Ramos (cell line): ENCODE results near the gene MACO1.

Experiments
- in situ Hi-C: fragments of 300-500 bp; cut with MboI; formaldehyde crosslinking; loops from one replicate; pipeline ENCODE4 v1.14.3; 2022; ENCODE audit warnings: low sequenced_read_pairs; ENCODE audit not compliant: unreplicated experiment

The MACO1 gene

GRCh38 chr1:25482211-25482610, 51.5 kb downstream of the MACO1 start:
- in situ Hi-C loops = no loop called here

- in situ Hi-C loops = no loop called here
Observed at GRCh38 chr1:25484096-25484495, 53.4 kb downstream of the MACO1 start.

GRCh38 chr1:25484533-25484932, 53.8 kb downstream of the MACO1 start:
- in situ Hi-C loops = no loop called here

GRCh38 chr1:25485536-25486411, 55.1 kb downstream of the MACO1 start:
- in situ Hi-C loops = no loop called here

GRCh38 chr1:25486602-25487001, 55.9 kb downstream of the MACO1 start:
- in situ Hi-C loops = no loop called here

GRCh38 chr1:25487628-25488027, 56.9 kb downstream of the MACO1 start:
- in situ Hi-C loops = no loop called here

GRCh38 chr1:25492323-25492722, 61.6 kb downstream of the MACO1 start:
- in situ Hi-C loops = no loop called here

- in situ Hi-C loops = no loop called here
Observed at GRCh38 chr1:25494952-25495351, 64.3 kb downstream of the MACO1 start.

GRCh38 chr1:25500694-25501093, 70.0 kb downstream of the MACO1 start:
- in situ Hi-C loops = loop anchor here (25.0 kb wide), 1 partner anchor 88 kb away; the partner anchor contains the start of gene RHCE

GRCh38 chr1:25501235-25502058, 70.8 kb downstream of the MACO1 start:
- in situ Hi-C loops = loop anchor here (25.0 kb wide), 1 partner anchor 89 kb away; the partner anchor contains the start of gene RHCE

GRCh38 chr1:25502957-25503356, 72.3 kb downstream of the MACO1 start:
- in situ Hi-C loops = loop anchor here (25.0 kb wide), 1 partner anchor 91 kb away; the partner anchor contains the start of gene RHCE

- in situ Hi-C loops = loop anchor here (25.0 kb wide), 1 partner anchor 91 kb away; the partner anchor contains the start of gene RHCE
Observed at GRCh38 chr1:25503551-25504426, 73.1 kb downstream of the MACO1 start.

- in situ Hi-C loops = loop anchor here (25.0 kb wide), 1 partner anchor 93 kb away; the partner anchor contains the start of gene RHCE
Observed at GRCh38 chr1:25504706-25505595, 74.3 kb downstream of the MACO1 start.

- in situ Hi-C loops = loop anchor here (25.0 kb wide), 1 partner anchor 94 kb away; the partner anchor contains the start of gene RHCE
Observed at GRCh38 chr1:25505656-25506385, 75.1 kb downstream of the MACO1 start.

GRCh38 chr1:25506566-25507463, 76.1 kb downstream of the MACO1 start:
- in situ Hi-C loops = loop anchor here (25.0 kb wide), 1 partner anchor 95 kb away; the partner anchor contains the start of gene RHCE

- in situ Hi-C loops = loop anchor here (25.0 kb wide), 1 partner anchor 101 kb away; the partner anchor contains the start of gene RHCE
Observed at GRCh38 chr1:25513666-25514065, 83.0 kb downstream of the MACO1 start.

GRCh38 chr1:25515033-25515432, 84.3 kb downstream of the MACO1 start:
- in situ Hi-C loops = loop anchor here (25.0 kb wide), 1 partner anchor 103 kb away; the partner anchor contains the start of gene RHCE
